Measurements from ENCODE around the gene EGLN2. TPM values are rescaled to one million over a fixed set of nuclear protein-coding genes. Genes with fewer than 3 reads are reported as not detected.

The EGLN2 gene
- total and polyA plus RNA-seq, 4 donors: 130 to 157 (median 132) TPM

- Histone ChIP-seq H3K27me3 (ENCODE audit: control insufficient read depth in 3 of 3, insufficient read depth in 3 of 3, low read length in 2 of 3) (no peaks in the 10 kb centered on the region), H3K4me1 (ENCODE audit: control insufficient read depth in 5 of 5, insufficient read depth in 5 of 5, low read length in 5 of 5) (peaks cover 0 to 16% (median 5%) of the 10 kb centered on the region in 5 donors), H3K27ac (ENCODE audit: low read depth in 1 of 2, low read length in 1 of 2) (no peak overlapping the region), H3K36me3 (ENCODE audit: control insufficient read depth in 4 of 4, insufficient read depth in 4 of 4, low read length in 4 of 4) (peaks cover 46 to 69% (median 51%) of the 10 kb centered on the region in 4 donors), H3K9ac (ENCODE audit: insufficient read depth in 1 of 2, low read length in 2 of 2) (no peak overlapping the region), H3K4me3 (no peak overlapping the region), H3K9me3 (ENCODE audit: control insufficient read depth in 4 of 4, insufficient read depth in 3 of 4, low read length in 3 of 4) (no peaks in the 10 kb centered on the region)
- TF ChIP-seq CTCF (IDR thresholded peaks at IDR 0.05; ENCODE audit: control extremely low read depth, extremely low read depth): no peak
- WGBS, 2 donors: 94 to 98% methylated on average over 13 of the region's 13 CpGs
- no peak for DNase-seq
- no peak for ATAC-seq (ENCODE audit: insufficient read depth, low FRiP score)
Observed at GRCh38 chr19:40759352-40759751, 39.6 kb upstream of the EGLN2 start.

GRCh38 chr19:40762754-40763470 lies 36.1 kb upstream of the EGLN2 start:
- Histone ChIP-seq H3K9ac (ENCODE audit: insufficient read depth in 1 of 2, low read length in 2 of 2) (no peak overlapping the region), H3K36me3 (ENCODE audit: control insufficient read depth in 4 of 4, insufficient read depth in 4 of 4, low read length in 4 of 4) (peaks cover 51 to 71% (median 56%) of the 10 kb centered on the region in 4 donors), H3K9me3 (ENCODE audit: control insufficient read depth in 4 of 4, insufficient read depth in 3 of 4, low read length in 3 of 4) (no peaks in the 10 kb centered on the region), H3K27me3 (ENCODE audit: control insufficient read depth in 3 of 3, insufficient read depth in 3 of 3, low read length in 2 of 3) (no peaks in the 10 kb centered on the region), H3K4me1 (ENCODE audit: control insufficient read depth in 5 of 5, insufficient read depth in 5 of 5, low read length in 5 of 5) (no peaks in the 10 kb centered on the region), H3K27ac (ENCODE audit: low read depth in 1 of 2, low read length in 1 of 2) (no peak overlapping the region), H3K4me3 (no peak overlapping the region)
- DNase-seq (no peak), ATAC-seq (ENCODE audit: insufficient read depth, low FRiP score) (no peak)
- WGBS, 2 donors: 91 to 92% methylated on average over 17 of the region's 17 CpGs
- no peak for TF ChIP-seq CTCF (IDR thresholded peaks at IDR 0.05; ENCODE audit: control extremely low read depth, extremely low read depth)

GRCh38 chr19:40763526-40763925 lies 35.5 kb upstream of the EGLN2 start:
- WGBS, 2 donors: 90 to 95% methylated on average over 7 of the region's 7 CpGs
- Histone ChIP-seq H3K27ac (ENCODE audit: low read depth in 1 of 2, low read length in 1 of 2) (no peak overlapping the region), H3K4me3 (no peak overlapping the region), H3K9me3 (ENCODE audit: control insufficient read depth in 4 of 4, insufficient read depth in 3 of 4, low read length in 3 of 4) (no peaks in the 10 kb centered on the region), H3K4me1 (ENCODE audit: control insufficient read depth in 5 of 5, insufficient read depth in 5 of 5, low read length in 5 of 5) (no peaks in the 10 kb centered on the region), H3K36me3 (ENCODE audit: control insufficient read depth in 4 of 4, insufficient read depth in 4 of 4, low read length in 4 of 4) (peaks cover 49 to 68% (median 52%) of the 10 kb centered on the region in 4 donors), H3K9ac (ENCODE audit: insufficient read depth in 1 of 2, low read length in 2 of 2) (no peak overlapping the region), H3K27me3 (ENCODE audit: control insufficient read depth in 3 of 3, insufficient read depth in 3 of 3, low read length in 2 of 3) (no peaks in the 10 kb centered on the region)
- no peak for ATAC-seq (ENCODE audit: insufficient read depth, low FRiP score)
- no peak for TF ChIP-seq CTCF (IDR thresholded peaks at IDR 0.05; ENCODE audit: control extremely low read depth, extremely low read depth)
- DNase-seq: no peak

Data from lung (tissue), 12 donors.